Esophagus muscularis mucosa (tissue), 4 donors: Measurements from ENCODE around the gene GPR78. TPM values are rescaled to one million over a fixed set of nuclear protein-coding genes. Genes with fewer than 3 reads are reported as not detected.
"Not testable (repeated sequence)": the region's sequence is repeated elsewhere in the genome, so short reads cannot be mapped to it uniquely, and the experiment has no call there.

Experiments used
- DNase-seq: peaks from one replicate; pipeline ENCODE4 v3.0.0-alpha.2; 2017; ENCODE audit errors: extremely low spot score
- H3K27ac ChIP-seq, 4 donors: fragments of 200-600 bp; sonication (generic); replicated peaks in 1 of 4; 1 replicate in 3 of 4; 2 replicates in 1 of 4; pipeline ENCODE4 v1.5.1; 2016 to 2019; ENCODE audit warnings: mild to moderate bottlenecking in 1 of 4
- H3K27me3 ChIP-seq, 4 donors: fragments of 200-600 bp; sonication (generic); one replicate each; pipeline versions ENCODE4 v1.5.1 to v1.6.0; 2016 to 2019
- H3K36me3 ChIP-seq, 4 donors: fragments of 200-600 bp; sonication (generic); one replicate each; pipeline ENCODE4 v1.5.1; 2016 to 2019
- H3K4me1 ChIP-seq, 4 donors: fragments of 200-600 bp; sonication (generic); one replicate each; pipeline ENCODE4 v1.5.1; 2016 to 2019
- H3K4me3 ChIP-seq, 4 donors: fragments of 200-600 bp; sonication (generic); 1 replicate in 2 of 4; 2 replicates in 2 of 4; pipeline ENCODE4 v1.5.1; 2016 to 2019; ENCODE audit warnings: mild to moderate bottlenecking in 4 of 4, moderate library complexity in 1 of 4
- H3K9me3 ChIP-seq, 4 donors: fragments of 200-600 bp; sonication (generic); 1 replicate in 3 of 4; 2 replicates in 1 of 4; pipeline ENCODE4 v1.5.1; 2016 to 2019
- CTCF ChIP-seq, 3 experiments: fragments of 200-600 bp in 2 of 3; fragments of 450-650 bp in 1 of 3; sonication (generic) in 2 of 3; IDR thresholded peaks; one replicate each; pipeline ENCODE4 v1.5.1; 2017 to 2019; ENCODE audit warnings: antibody characterized with exemption in 3 of 3, mild to moderate bottlenecking in 2 of 3, moderate library complexity in 1 of 3
- EP300 ChIP-seq: sonication (generic); formaldehyde crosslinking; IDR thresholded peaks from one replicate; pipeline ENCODE4 v1.6.1; 2017; ENCODE audit warnings: antibody characterized with exemption
- POLR2A ChIP-seq: fragments of 450-650 bp; IDR thresholded peaks from one replicate; pipeline ENCODE4 v1.6.1; 2017; ENCODE audit warnings: antibody characterized with exemption, moderate library complexity, mild to moderate bottlenecking, low read depth
- POLR2AphosphoS5 ChIP-seq, 2 donors: sonication (generic); formaldehyde crosslinking; IDR thresholded peaks; one replicate each; pipeline ENCODE4 v1.6.1; 2017; ENCODE audit warnings: antibody characterized with exemption in 2 of 2
- WGBS: methylation state at CpG from one replicate; pipeline ENCODE4 v1.1.5; 2018; 5-methylcytosine and 5-hydroxymethylcytosine counted together
- intact Hi-C: fragments of 100-400 bp; cut with DNase I; formaldehyde crosslinking; loops from one replicate; pipeline ENCODE4 v1.15.1; 2023
- total RNA-seq, 4 donors: library from RNA; depleted of rRNA; stranded (reverse); fragments of >200 nt; gene quantifications; one replicate each; pipeline versions ENCODE4 v1.1.0 to v1.2.1, GENCODE V29; 2016

GPR78 gene
- total RNA-seq, 4 donors from 2014 or later: not detected

GRCh38 chr4:8616831-8617230 lies 36.6 kb downstream of the GPR78 start:
- DNase-seq: no peak
- no peak overlapping the region for H3K27ac ChIP-seq
- 82% methylated on average over 15 of the region's 16 CpGs for WGBS
- TF ChIP-seq EP300 (no peak), POLR2AphosphoS5 (IDR thresholded peaks at IDR 0.05) (no peak), CTCF (IDR thresholded peaks at IDR 0.05) (no peak), POLR2A (no peak)
- no peaks in the 10 kb centered on the region for H3K36me3 ChIP-seq
- intact Hi-C loops: no loop called here
- H3K9me3 ChIP-seq: no peaks in the 10 kb centered on the region
- no peak overlapping the region for H3K4me3 ChIP-seq
- H3K27me3 ChIP-seq: peaks cover 0 to 38% (median 0%) of the 10 kb centered on the region in 4 donors
- no peaks in the 10 kb centered on the region for H3K4me1 ChIP-seq

- H3K36me3 ChIP-seq: no peaks in the 10 kb centered on the region
- no peaks in the 10 kb centered on the region for H3K9me3 ChIP-seq
- H3K4me3 ChIP-seq: no peak overlapping the region
- 64% methylated on average over 21 of the region's 21 CpGs for WGBS
- TF ChIP-seq EP300 (no peak), POLR2AphosphoS5 (IDR thresholded peaks at IDR 0.05) (no peak), POLR2A (no peak), CTCF (IDR thresholded peaks at IDR 0.05) (no peak)
- intact Hi-C loops: no loop called here
- DNase-seq: no peak
- no peaks in the 10 kb centered on the region for H3K4me1 ChIP-seq
- H3K27ac ChIP-seq: no peak overlapping the region
- H3K27me3 ChIP-seq: peaks cover 0 to 35% (median 0%) of the 10 kb centered on the region in 4 donors
These were observed 37.4 kb downstream of the GPR78 start for GRCh38 chr4:8617486-8618040.

GRCh38 chr4:8618421-8618820 lies 38.2 kb downstream of the GPR78 start:
- intact Hi-C loops: no loop called here
- no peak overlapping the region for H3K4me3 ChIP-seq

GRCh38 chr4:8618961-8619720 lies 38.9 kb downstream of the GPR78 start:
- WGBS: 87% methylated on average over 27 of the region's 28 CpGs
- no peak for TF ChIP-seq POLR2AphosphoS5 (IDR thresholded peaks at IDR 0.05)
- TF ChIP-seq POLR2A: no peak
- no peak for TF ChIP-seq EP300
- TF ChIP-seq CTCF (IDR thresholded peaks at IDR 0.05): no peak
- Histone ChIP-seq H3K9me3 (no peaks in the 10 kb centered on the region), H3K4me1 (no peaks in the 10 kb centered on the region), H3K27ac (no peak overlapping the region), H3K27me3 (peaks cover 0 to 24% (median 0%) of the 10 kb centered on the region in 4 donors), H3K4me3 (no peak overlapping the region), H3K36me3 (no peaks in the 10 kb centered on the region)
- intact Hi-C loops: no loop called here
- DNase-seq: no peak

More at GRCh38 chr4:8618421-8618820, 38.2 kb downstream of the GPR78 start:
- Histone ChIP-seq H3K36me3 (no peaks in the 10 kb centered on the region), H3K4me1 (no peaks in the 10 kb centered on the region), H3K27ac (no peak overlapping the region), H3K27me3 (peaks cover 0 to 31% (median 0%) of the 10 kb centered on the region in 4 donors), H3K9me3 (no peaks in the 10 kb centered on the region)
- WGBS: 89% methylated on average over 14 of the region's 15 CpGs
- no peak for DNase-seq
- TF ChIP-seq POLR2AphosphoS5 (IDR thresholded peaks at IDR 0.05): no peak
- no peak for TF ChIP-seq POLR2A

GRCh38 chr4:8621135-8621534 lies 40.9 kb downstream of the GPR78 start:
- peaks cover 0 to 21% (median 0%) of the 10 kb centered on the region in 4 donors for H3K27me3 ChIP-seq
- H3K4me3 ChIP-seq, H3K9me3 ChIP-seq, H3K27ac ChIP-seq, intact Hi-C loops, DNase-seq, H3K4me1 ChIP-seq, H3K36me3 ChIP-seq: not testable (repeated sequence)
- no CpG with 5 or more reads among the region's 14 CpGs for WGBS

GRCh38 chr4:8624601-8625272 lies 44.5 kb downstream of the GPR78 start:
- DNase-seq, H3K4me3 ChIP-seq, intact Hi-C loops, H3K27ac ChIP-seq, H3K36me3 ChIP-seq, H3K27me3 ChIP-seq, H3K9me3 ChIP-seq, H3K4me1 ChIP-seq: not testable (repeated sequence)
- no CpG with 5 or more reads among the region's 29 CpGs for WGBS

- H3K27me3 ChIP-seq, H3K9me3 ChIP-seq, H3K36me3 ChIP-seq, H3K27ac ChIP-seq, H3K4me1 ChIP-seq, intact Hi-C loops, DNase-seq, H3K4me3 ChIP-seq: not testable (repeated sequence)
- WGBS: no CpG with 5 or more reads among the region's 29 CpGs
These were observed 50.2 kb downstream of the GPR78 start for GRCh38 chr4:8630240-8630905.

GRCh38 chr4:8631896-8632295 lies 51.7 kb downstream of the GPR78 start:
- DNase-seq, intact Hi-C loops: not testable (repeated sequence)

More at GRCh38 chr4:8631896-8632295, 51.7 kb downstream of the GPR78 start:
- not testable (repeated sequence) for H3K36me3 ChIP-seq, H3K27ac ChIP-seq, H3K4me3 ChIP-seq, H3K9me3 ChIP-seq, H3K27me3 ChIP-seq, H3K4me1 ChIP-seq
- no CpG with 5 or more reads among the region's 6 CpGs for WGBS
